Body of pancreas (tissue), 4 donors: ENCODE measurements around the gene TRNP1.

Experiments used
- POLR2A ChIP-seq, 3 donors: fragments of 450-650 bp; IDR thresholded peaks; one replicate each; pipeline ENCODE4 v1.6.1; 2016; ENCODE audit warnings: antibody characterized with exemption in 3 of 3, mild to moderate bottlenecking in 2 of 3
- TF ChIP-seq, protein P1 (sequence below), 7 experiments: fragments of 450-650 bp in 4 of 7; fragments of 200-600 bp in 3 of 7; sonication (generic) in 3 of 7; IDR thresholded peaks; one replicate each; pipeline ENCODE4 v1.5.1; 2016 to 2019; ENCODE audit warnings: antibody characterized with exemption in 7 of 7

DNA sequence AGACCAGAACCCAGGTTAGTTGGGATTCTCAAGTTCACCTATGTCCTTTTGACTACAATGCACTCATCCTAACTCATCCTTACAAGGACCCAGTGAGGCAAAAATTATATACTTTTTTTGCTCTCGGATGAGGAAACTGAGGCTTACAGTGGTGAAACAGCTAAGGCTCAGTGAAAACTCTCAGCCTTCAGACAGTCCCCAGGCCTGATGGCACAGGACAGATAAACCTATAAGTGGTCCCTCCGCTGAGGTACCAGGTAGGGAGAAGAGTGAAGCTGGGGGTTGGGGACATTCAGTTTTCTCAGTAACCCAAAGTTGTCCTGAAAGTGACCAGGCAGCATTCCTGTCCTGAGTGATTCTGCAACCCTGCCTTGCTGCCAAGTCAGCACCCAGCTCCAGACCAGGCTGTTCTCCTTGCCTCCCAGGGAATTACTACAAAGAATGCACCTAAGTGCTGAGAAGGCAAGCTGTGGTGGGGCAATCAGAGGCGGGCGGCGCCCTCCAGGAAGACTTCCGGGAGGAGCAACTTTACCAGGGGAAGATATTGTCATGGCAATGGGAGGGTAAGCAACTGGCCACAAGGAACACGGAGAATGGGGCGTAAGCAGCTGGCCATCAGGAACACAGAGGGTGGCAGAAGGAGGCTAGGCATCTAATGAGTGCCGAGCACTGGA is 14.6 kb downstream of the TRNP1 start:
- TF ChIP-seq, protein P1, sequence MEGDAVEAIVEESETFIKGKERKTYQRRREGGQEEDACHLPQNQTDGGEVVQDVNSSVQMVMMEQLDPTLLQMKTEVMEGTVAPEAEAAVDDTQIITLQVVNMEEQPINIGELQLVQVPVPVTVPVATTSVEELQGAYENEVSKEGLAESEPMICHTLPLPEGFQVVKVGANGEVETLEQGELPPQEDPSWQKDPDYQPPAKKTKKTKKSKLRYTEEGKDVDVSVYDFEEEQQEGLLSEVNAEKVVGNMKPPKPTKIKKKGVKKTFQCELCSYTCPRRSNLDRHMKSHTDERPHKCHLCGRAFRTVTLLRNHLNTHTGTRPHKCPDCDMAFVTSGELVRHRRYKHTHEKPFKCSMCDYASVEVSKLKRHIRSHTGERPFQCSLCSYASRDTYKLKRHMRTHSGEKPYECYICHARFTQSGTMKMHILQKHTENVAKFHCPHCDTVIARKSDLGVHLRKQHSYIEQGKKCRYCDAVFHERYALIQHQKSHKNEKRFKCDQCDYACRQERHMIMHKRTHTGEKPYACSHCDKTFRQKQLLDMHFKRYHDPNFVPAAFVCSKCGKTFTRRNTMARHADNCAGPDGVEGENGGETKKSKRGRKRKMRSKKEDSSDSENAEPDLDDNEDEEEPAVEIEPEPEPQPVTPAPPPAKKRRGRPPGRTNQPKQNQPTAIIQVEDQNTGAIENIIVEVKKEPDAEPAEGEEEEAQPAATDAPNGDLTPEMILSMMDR (IDR thresholded peaks at IDR 0.05) = no peak
- peak in 1 of 3 donors; percentile 28 for TF ChIP-seq POLR2A (IDR thresholded peaks at IDR 0.05)
